HG02870 (cell line): ENCODE measurements around the gene MORN1.
"Not testable (repeated sequence)": the region's sequence is repeated elsewhere in the genome, so short reads cannot be mapped to it uniquely, and the experiment has no call there.

Experiments
- ATAC-seq: cut with Tn5 transposase; IDR thresholded peaks from one replicate; pipeline ENCODE4 v1.9.1; 2021; ENCODE audit warnings: mild to moderate bottlenecking, moderate library complexity; ENCODE audit not compliant: unreplicated experiment

The MORN1 gene

GRCh38 chr1:2391041-2391930, at the start of gene MORN1, which contains the start of gene RER1:
MORN1 (minus strand) TSS chr1:2391554; CDS start chr1:2391533, 21 bp downstream.
RER1 (plus strand) TSS chr1:2391841; CDS start chr1:2395791, 3,950 bp downstream.
- peak; percentile 93 for ATAC-seq

- not testable (repeated sequence) for ATAC-seq
Measured at GRCh38 chr1:2440346-2440745, 49.0 kb upstream of the MORN1 start.

- ATAC-seq, result no peak
Measured at GRCh38 chr1:2439369-2439768, 48.0 kb upstream of the MORN1 start.

GRCh38 chr1:2438641-2439040, 47.3 kb upstream of the MORN1 start:
- no peak for ATAC-seq

- no peak for ATAC-seq
Measured at GRCh38 chr1:2438038-2438437, 46.7 kb upstream of the MORN1 start.

GRCh38 chr1:2437617-2438016, 46.3 kb upstream of the MORN1 start:
- ATAC-seq, result no peak

GRCh38 chr1:2436876-2437275, 45.5 kb upstream of the MORN1 start:
- no peak for ATAC-seq

GRCh38 chr1:2435746-2436355, 44.5 kb upstream of the MORN1 start:
- no peak for ATAC-seq

GRCh38 chr1:2435091-2435490, 43.7 kb upstream of the MORN1 start:
- no peak for ATAC-seq

- no peak for ATAC-seq
Measured at GRCh38 chr1:2433936-2434655, 42.7 kb upstream of the MORN1 start.

- no peak for ATAC-seq
Measured at GRCh38 chr1:2433196-2433595, 41.8 kb upstream of the MORN1 start.

GRCh38 chr1:2432441-2432844, 41.1 kb upstream of the MORN1 start:
- ATAC-seq, result no peak

- ATAC-seq, result no peak
Measured at GRCh38 chr1:2431518-2431917, 40.2 kb upstream of the MORN1 start.

GRCh38 chr1:2431103-2431502, 39.7 kb upstream of the MORN1 start:
- ATAC-seq, result no peak

GRCh38 chr1:2430592-2430973, 39.2 kb upstream of the MORN1 start:
- no peak for ATAC-seq

- ATAC-seq, result no peak
Measured at GRCh38 chr1:2429780-2430591, 38.6 kb upstream of the MORN1 start.

GRCh38 chr1:2428490-2428889, 37.1 kb upstream of the MORN1 start:
- ATAC-seq, result no peak

GRCh38 chr1:2427976-2428375, 36.6 kb upstream of the MORN1 start:
- no peak for ATAC-seq

GRCh38 chr1:2427051-2427450, 35.7 kb upstream of the MORN1 start:
- ATAC-seq, result no peak

- no peak for ATAC-seq
Measured at GRCh38 chr1:2426540-2426939, 35.2 kb upstream of the MORN1 start.

GRCh38 chr1:2425892-2426291, 34.5 kb upstream of the MORN1 start:
- no peak for ATAC-seq
